Calu3 (cell line): Measurements from ENCODE around the gene PTPRG. TPM values are rescaled to one million over a fixed set of nuclear protein-coding genes. Genes with fewer than 3 reads are reported as not detected.

Source experiments
- BruUV-seq: library from RNA; stranded (reverse); fragments of 400-500 nt; replicated peaks from 2 replicates; lab custom pipeline; 2021; lab: Mats Ljungman, UMichigan
- CTCF ChIA-PET: fragments of 300-600 bp; sonication (Branson Sonifier 250); formaldehyde crosslinking; loops from one replicate; lab custom pipeline; 2022; ENCODE audit warnings: antibody characterized with exemption; lab: Charles Lee
- DNase-seq: peaks from one replicate; pipeline ENCODE4 v3.0.0; 2022
- H3K27ac Mint-ChIP-seq: one replicate; pipeline ENCODE4 v1.8.0; 2022; ENCODE audit warnings: mixed read lengths; ENCODE audit not compliant: unreplicated experiment
- H3K27me3 Mint-ChIP-seq: one replicate; pipeline ENCODE4 v1.8.0; 2022; ENCODE audit warnings: mixed read lengths; ENCODE audit not compliant: unreplicated experiment
- H3K36me3 Mint-ChIP-seq: one replicate; pipeline ENCODE4 v1.8.0; 2022; ENCODE audit warnings: mild to moderate bottlenecking, moderate library complexity, mixed read lengths; ENCODE audit not compliant: insufficient read depth, unreplicated experiment
- H3K4me1 Mint-ChIP-seq: one replicate; pipeline ENCODE4 v1.8.0; 2022; ENCODE audit warnings: mild to moderate bottlenecking, low read depth, mixed read lengths; ENCODE audit not compliant: unreplicated experiment
- H3K4me3 Mint-ChIP-seq: one replicate; pipeline ENCODE4 v1.8.0; 2022; ENCODE audit warnings: mild to moderate bottlenecking, low read depth, moderate library complexity, mixed read lengths; ENCODE audit not compliant: unreplicated experiment
- H3K9me3 Mint-ChIP-seq: one replicate; pipeline ENCODE4 v1.8.0; 2022; ENCODE audit warnings: low read depth, mixed read lengths; ENCODE audit not compliant: unreplicated experiment
- CTCF ChIP-seq: fragments of 200-600 bp; IDR thresholded peaks from one replicate; pipeline ENCODE4 v1.8.0; 2022; ENCODE audit warnings: antibody characterized with exemption; ENCODE audit not compliant: unreplicated experiment
- intact Hi-C: fragments of 100-400 bp; cut with micrococcal nuclease; formaldehyde crosslinking; loops from one replicate; pipeline ENCODE4 v1.10.0; 2022; ENCODE audit not compliant: unreplicated experiment
- total RNA-seq: library from RNA; stranded (reverse); gene quantifications from 2 replicates; pipeline ENCODE4 v1.2.3, GENCODE V29; 2022

PTPRG gene
- total RNA-seq, 1 experiment from 2014 or later: 0.35 TPM

- intact Hi-C loops: no loop called here
- Mint-ChIP-seq H3K9me3 (peaks cover 18% of the 10 kb centered on the region), H3K36me3 (no peaks in the 10 kb centered on the region), H3K4me1 (no peaks in the 10 kb centered on the region), H3K27me3 (no peaks in the 10 kb centered on the region), H3K4me3 (no peak overlapping the region), H3K27ac (no peak overlapping the region)
- BruUV-seq: no TSS peak
- TF ChIP-seq CTCF: no peak
- CTCF ChIA-PET: no interaction called here
- DNase-seq: no peak
Measured at GRCh38 chr3:62024882-62025281, 463.5 kb downstream of the PTPRG start.

GRCh38 chr3:62025913-62026312 lies 464.5 kb downstream of the PTPRG start:
- intact Hi-C loops: no loop called here
- Mint-ChIP-seq H3K9me3 (peaks cover 18% of the 10 kb centered on the region), H3K36me3 (no peaks in the 10 kb centered on the region), H3K27ac (no peak overlapping the region), H3K4me1 (no peaks in the 10 kb centered on the region), H3K4me3 (no peak overlapping the region), H3K27me3 (no peaks in the 10 kb centered on the region)
- BruUV-seq: no TSS peak
- no peak for DNase-seq
- TF ChIP-seq CTCF: no peak
- CTCF ChIA-PET: no interaction called here

- no TSS peak for BruUV-seq
- Mint-ChIP-seq H3K27me3 (no peaks in the 10 kb centered on the region), H3K27ac (no peak overlapping the region), H3K9me3 (peaks cover 27% of the 10 kb centered on the region), H3K4me1 (no peaks in the 10 kb centered on the region), H3K36me3 (no peaks in the 10 kb centered on the region), H3K4me3 (no peak overlapping the region)
- CTCF ChIA-PET: no interaction called here
- DNase-seq: no peak
- TF ChIP-seq CTCF: no peak
- intact Hi-C loops: no loop called here
Measured at GRCh38 chr3:62027241-62027640, 465.9 kb downstream of the PTPRG start.

- no TSS peak for BruUV-seq
- Mint-ChIP-seq H3K27ac (no peak overlapping the region), H3K27me3 (no peaks in the 10 kb centered on the region), H3K36me3 (no peaks in the 10 kb centered on the region), H3K9me3 (peaks cover 28% of the 10 kb centered on the region), H3K4me1 (no peaks in the 10 kb centered on the region), H3K4me3 (no peak overlapping the region)
- no peak for DNase-seq
- CTCF ChIA-PET: no interaction called here
- TF ChIP-seq CTCF: no peak
- intact Hi-C loops: no loop called here
Measured at GRCh38 chr3:62027796-62028195, 466.4 kb downstream of the PTPRG start.
